Stimulated activated CD4-positive, alpha-beta T cell treated with anti-CD3 and anti-CD28 coated beads, Interleukin-15, amount 100 ng/mL, for 48 hours (primary cell): Measurements from ENCODE around the gene DOCK1.

Experiments used
- DNase-seq, 2 donors: peaks; one replicate each; pipeline ENCODE4 v3.0.0-alpha.2; 2020; ENCODE audit warnings: low read depth in 2 of 2

The DOCK1 gene

GRCh38 chr10:127426746-127427145 is 521.5 kb downstream of the DOCK1 start:
- no peak for DNase-seq

- DNase-seq: no peak
These were observed 522.7 kb downstream of the DOCK1 start for GRCh38 chr10:127427926-127428325.

GRCh38 chr10:127428385-127428980 is 523.3 kb downstream of the DOCK1 start:
- no peak for DNase-seq

GRCh38 chr10:127429601-127430312 is 524.5 kb downstream of the DOCK1 start:
- no peak for DNase-seq

GRCh38 chr10:127431525-127431924 is 526.3 kb downstream of the DOCK1 start:
- DNase-seq: no peak

GRCh38 chr10:127434006-127434405 is 528.8 kb downstream of the DOCK1 start:
- DNase-seq: no peak

GRCh38 chr10:127435246-127435645 is 530.0 kb downstream of the DOCK1 start:
- DNase-seq: no peak

GRCh38 chr10:127440371-127440770 is 535.1 kb downstream of the DOCK1 start:
- no peak for DNase-seq

GRCh38 chr10:127441350-127442219 is 536.4 kb downstream of the DOCK1 start:
- no peak for DNase-seq

GRCh38 chr10:127442220-127442525 is 536.9 kb downstream of the DOCK1 start:
- no peak for DNase-seq

GRCh38 chr10:127444155-127444554 is 538.9 kb downstream of the DOCK1 start:
- no peak for DNase-seq

GRCh38 chr10:127447197-127447596 is 542.0 kb downstream of the DOCK1 start:
- no peak for DNase-seq

GRCh38 chr10:127449490-127449889 is 544.3 kb downstream of the DOCK1 start:
- no peak for DNase-seq

GRCh38 chr10:127450644-127451043 is 545.4 kb downstream of the DOCK1 start:
- DNase-seq: no peak

- DNase-seq: no peak
These were observed 546.4 kb downstream of the DOCK1 start for GRCh38 chr10:127451628-127452027.

- DNase-seq: no peak
These were observed 547.3 kb downstream of the DOCK1 start for GRCh38 chr10:127452568-127452967.

GRCh38 chr10:127453706-127454105 is 548.5 kb downstream of the DOCK1 start:
- DNase-seq: no peak

GRCh38 chr10:127456122-127456521 is 550.9 kb downstream of the DOCK1 start:
- no peak for DNase-seq

- DNase-seq: no peak
These were observed 553.0 kb downstream of the DOCK1 start for GRCh38 chr10:127458016-127458810.

- no peak for DNase-seq
These were observed 553.6 kb downstream of the DOCK1 start for GRCh38 chr10:127458829-127459228.

- DNase-seq: no peak
These were observed 554.7 kb downstream of the DOCK1 start for GRCh38 chr10:127459918-127460317.
